Subcutaneous adipose tissue (tissue), 4 donors: Measurements from ENCODE around the gene GGCT. TPM values are rescaled to one million over a fixed set of nuclear protein-coding genes. Genes with fewer than 3 reads are reported as not detected.

Experiments used
- CTCF ChIP-seq: fragments of 450-650 bp; IDR thresholded peaks from one replicate; pipeline ENCODE4 v1.5.1; 2016; ENCODE audit warnings: low read depth, mild to moderate bottlenecking, control low read depth, antibody characterized with exemption, moderate library complexity
- total RNA-seq, 4 donors: library from RNA; depleted of rRNA; stranded (reverse); fragments of >200 nt; gene quantifications; one replicate each; pipeline ENCODE4 v1.1.0, GENCODE V29; 2016

The GGCT gene
- total RNA-seq, 4 donors from 2014 or later, result 24.4 to 271 (median 92.0) TPM

- no peak for TF ChIP-seq CTCF
Measured at GRCh38 chr7:30479202-30480120, 25.2 kb downstream of the GGCT start.

DNA sequence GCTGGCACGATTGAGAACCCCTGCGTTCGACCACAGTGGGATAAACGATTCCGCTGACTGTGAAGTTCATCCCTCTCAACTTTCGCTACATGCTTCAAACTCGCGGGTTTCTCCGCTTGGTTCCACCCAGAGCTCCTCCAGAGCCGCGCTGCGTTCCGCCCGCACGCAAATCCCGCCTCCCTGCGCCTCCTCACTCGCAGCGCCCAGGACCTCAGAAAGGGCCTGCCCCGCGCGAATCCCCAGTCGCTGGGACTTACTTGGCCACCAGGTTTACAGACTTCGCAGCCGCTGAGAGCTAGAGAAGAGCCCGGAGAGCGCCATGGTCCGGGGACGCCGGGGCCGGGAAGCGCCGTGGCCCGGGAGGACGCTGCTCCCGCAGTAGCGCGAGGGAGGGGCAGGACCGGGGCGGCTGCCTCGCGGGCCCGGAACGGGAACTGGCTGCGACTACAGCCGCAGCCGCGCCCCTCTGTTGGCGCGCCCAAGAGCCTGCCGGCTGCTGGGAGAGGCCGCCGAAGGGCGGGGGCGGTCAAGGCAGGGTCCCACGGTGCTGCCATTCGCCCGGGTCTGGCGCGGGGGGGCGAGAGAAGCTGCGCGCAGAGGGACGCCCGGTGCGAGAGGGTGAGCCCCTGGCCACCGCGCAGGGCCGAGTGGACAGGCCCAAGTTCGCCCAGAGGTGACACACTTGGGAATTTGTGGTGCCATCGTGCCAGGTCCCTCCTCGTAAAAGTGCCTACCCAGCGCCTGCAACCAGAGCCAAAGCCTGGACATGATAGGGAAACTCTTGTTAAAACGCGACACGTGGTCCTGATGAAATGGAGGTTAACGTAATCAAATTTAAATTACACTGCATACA lies 26.1 kb downstream of the GGCT start, which contains the start of gene NOD1:
TSS of gene NOD1 (minus strand) at position 436 of the 853 bp plus-strand sequence. CDS start 21,863 bp downstream, outside the sequence.
- no peak for TF ChIP-seq CTCF

GRCh38 chr7:30476459-30477145 lies 28.0 kb downstream of the GGCT start:
- TF ChIP-seq CTCF, result no peak

GRCh38 chr7:30475580-30475979 lies 29.0 kb downstream of the GGCT start:
- TF ChIP-seq CTCF, result no peak

GRCh38 chr7:30474893-30475292 lies 29.7 kb downstream of the GGCT start:
- no peak for TF ChIP-seq CTCF

- TF ChIP-seq CTCF, result no peak
Measured at GRCh38 chr7:30474485-30474884, 30.1 kb downstream of the GGCT start.
